Measurements from ENCODE around the gene FAM76B.

FAM76B gene

DNA sequence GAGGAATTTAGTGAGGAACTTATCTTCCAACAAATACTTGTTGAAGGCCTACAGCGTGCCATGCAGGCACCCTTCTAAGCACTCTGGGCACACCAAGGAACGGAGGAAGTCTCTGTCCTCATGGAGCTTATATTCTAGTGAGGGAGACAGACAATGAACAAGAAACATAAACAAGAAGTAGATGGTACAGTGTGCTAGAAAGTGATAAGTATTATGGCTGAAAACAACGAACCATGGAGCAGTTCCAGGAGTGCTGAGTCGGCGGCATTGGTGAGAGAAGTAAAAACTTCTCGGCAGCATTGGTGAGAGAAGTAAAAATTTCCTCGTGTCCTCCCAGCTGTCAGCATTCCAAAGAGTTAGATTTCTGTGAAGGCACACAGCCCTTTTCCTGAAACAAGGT is 53.2 kb downstream of the FAM76B start:
- H3K4me3 ChIP-seq (ENCODE audit: low read depth, low read length): no peak overlapping the region
- DNase-seq (ENCODE audit: low read depth): no peak
- TF ChIP-seq, protein P1, sequence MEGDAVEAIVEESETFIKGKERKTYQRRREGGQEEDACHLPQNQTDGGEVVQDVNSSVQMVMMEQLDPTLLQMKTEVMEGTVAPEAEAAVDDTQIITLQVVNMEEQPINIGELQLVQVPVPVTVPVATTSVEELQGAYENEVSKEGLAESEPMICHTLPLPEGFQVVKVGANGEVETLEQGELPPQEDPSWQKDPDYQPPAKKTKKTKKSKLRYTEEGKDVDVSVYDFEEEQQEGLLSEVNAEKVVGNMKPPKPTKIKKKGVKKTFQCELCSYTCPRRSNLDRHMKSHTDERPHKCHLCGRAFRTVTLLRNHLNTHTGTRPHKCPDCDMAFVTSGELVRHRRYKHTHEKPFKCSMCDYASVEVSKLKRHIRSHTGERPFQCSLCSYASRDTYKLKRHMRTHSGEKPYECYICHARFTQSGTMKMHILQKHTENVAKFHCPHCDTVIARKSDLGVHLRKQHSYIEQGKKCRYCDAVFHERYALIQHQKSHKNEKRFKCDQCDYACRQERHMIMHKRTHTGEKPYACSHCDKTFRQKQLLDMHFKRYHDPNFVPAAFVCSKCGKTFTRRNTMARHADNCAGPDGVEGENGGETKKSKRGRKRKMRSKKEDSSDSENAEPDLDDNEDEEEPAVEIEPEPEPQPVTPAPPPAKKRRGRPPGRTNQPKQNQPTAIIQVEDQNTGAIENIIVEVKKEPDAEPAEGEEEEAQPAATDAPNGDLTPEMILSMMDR (IDR thresholded peaks at IDR 0.05; ENCODE audit: low read depth, low read length): no peak
- TF ChIP-seq, protein P2, sequence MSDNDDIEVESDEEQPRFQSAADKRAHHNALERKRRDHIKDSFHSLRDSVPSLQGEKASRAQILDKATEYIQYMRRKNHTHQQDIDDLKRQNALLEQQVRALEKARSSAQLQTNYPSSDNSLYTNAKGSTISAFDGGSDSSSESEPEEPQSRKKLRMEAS (IDR thresholded peaks at IDR 0.05; ENCODE audit: low read depth, low read length): no peak
- TF ChIP-seq POLR2A (IDR thresholded peaks at IDR 0.05; ENCODE audit: extremely low read depth, insufficient read length) (no peak), MYC (IDR thresholded peaks at IDR 0.05; ENCODE audit: low read depth, low read length) (no peak)

DNA sequence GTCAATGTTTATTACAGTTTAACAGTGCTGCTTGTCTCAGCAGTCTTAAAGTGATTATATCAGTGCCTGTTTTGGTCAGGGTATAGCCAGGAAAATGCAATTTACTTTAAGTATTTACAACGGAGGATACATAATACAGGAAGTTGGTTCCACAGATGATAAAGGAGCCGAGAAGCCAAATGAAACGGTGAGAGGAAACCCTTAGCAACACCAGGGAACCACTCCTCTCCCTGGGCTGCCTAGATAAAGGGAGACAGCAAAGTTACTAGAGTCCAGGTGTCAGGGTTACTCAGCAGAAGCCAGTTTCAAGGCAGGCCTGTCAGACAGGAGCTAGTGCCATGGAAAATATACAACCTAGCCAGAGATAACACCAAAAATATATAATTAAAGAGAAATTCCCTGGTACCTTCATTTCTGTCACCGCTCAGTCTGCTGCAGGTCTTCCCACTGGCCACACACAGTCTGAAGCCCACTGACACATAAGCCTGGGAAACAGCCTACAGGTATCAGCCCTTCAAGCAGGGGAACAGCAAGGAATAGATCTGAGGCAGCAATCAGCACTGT is 55.5 kb downstream of the FAM76B start:
- TF ChIP-seq, protein P1 (IDR thresholded peaks at IDR 0.05; ENCODE audit: low read depth, low read length): no peak
- no peak for TF ChIP-seq MYC (IDR thresholded peaks at IDR 0.05; ENCODE audit: low read depth, low read length)
- no peak for TF ChIP-seq POLR2A (IDR thresholded peaks at IDR 0.05; ENCODE audit: extremely low read depth, insufficient read length)
- TF ChIP-seq, protein P2 (IDR thresholded peaks at IDR 0.05; ENCODE audit: low read depth, low read length): no peak
- no peak for DNase-seq (ENCODE audit: low read depth)

DNA sequence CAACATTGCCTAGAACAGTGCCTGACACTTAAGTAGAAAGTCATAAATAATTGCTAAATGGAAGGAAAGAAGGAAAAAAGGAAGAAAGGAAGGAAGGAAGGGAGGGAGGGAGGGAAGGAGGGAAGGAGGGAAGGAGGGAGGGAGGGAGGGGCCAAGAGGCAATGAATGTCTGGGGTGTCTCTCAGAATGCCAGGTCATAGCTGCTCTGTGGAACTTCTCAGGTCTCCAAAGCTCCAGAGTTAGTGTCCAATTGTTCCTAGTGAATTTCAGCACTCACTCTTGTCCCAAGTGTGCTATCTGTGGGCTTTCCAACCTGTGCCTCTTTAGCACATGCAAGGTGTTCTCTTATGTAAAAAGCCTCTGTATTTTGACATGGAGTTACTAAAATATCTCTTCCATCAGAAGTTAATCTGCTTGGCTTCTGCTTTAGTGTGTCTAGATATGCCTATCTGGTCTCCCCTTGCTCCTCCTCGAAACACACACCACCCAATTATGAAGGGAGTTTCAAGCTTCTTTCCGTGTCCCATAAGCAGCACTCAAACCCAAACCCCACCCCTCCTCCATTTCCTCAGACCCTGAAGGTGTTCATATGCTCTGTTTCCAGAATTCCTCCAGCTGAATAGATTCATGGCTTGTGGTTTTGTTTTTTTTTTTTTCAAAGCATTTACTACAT is 56.5 kb downstream of the FAM76B start:
- no peak overlapping the region for H3K4me3 ChIP-seq (ENCODE audit: low read depth, low read length)

More for the DNA sequence above, 55.5 kb downstream of the FAM76B start:
- H3K4me3 ChIP-seq (ENCODE audit: low read depth, low read length): no peak overlapping the region

DNA sequence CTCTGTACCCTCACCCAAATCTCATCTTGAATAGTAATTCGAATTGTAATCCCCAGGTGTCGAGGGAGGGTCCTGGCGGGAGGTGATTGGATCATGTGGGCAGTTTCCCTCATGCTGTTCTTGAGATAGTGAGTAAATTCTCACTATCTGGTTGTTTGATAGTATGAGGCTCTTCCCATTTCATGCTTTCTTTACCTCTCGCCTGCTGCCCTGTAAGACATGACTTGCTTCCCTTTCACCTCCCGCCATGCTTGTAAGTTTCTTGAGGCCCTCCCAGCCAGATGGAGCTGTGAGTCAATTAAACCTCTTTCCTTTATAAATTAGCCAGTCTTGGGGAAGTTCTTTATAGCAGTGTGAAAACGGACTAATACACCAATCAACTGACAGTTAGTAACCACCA is 60.1 kb downstream of the FAM76B start:
- DNase-seq (ENCODE audit: low read depth): no peak
- H3K4me3 ChIP-seq (ENCODE audit: low read depth, low read length): no peak overlapping the region

More for the DNA sequence above, 56.5 kb downstream of the FAM76B start:
- TF ChIP-seq, protein P2 (IDR thresholded peaks at IDR 0.05; ENCODE audit: low read depth, low read length): no peak
- TF ChIP-seq MYC (IDR thresholded peaks at IDR 0.05; ENCODE audit: low read depth, low read length) (no peak), POLR2A (IDR thresholded peaks at IDR 0.05; ENCODE audit: extremely low read depth, insufficient read length) (no peak)
- TF ChIP-seq, protein P1 (IDR thresholded peaks at IDR 0.05; ENCODE audit: low read depth, low read length): no peak
- no peak for DNase-seq (ENCODE audit: low read depth)

DNA sequence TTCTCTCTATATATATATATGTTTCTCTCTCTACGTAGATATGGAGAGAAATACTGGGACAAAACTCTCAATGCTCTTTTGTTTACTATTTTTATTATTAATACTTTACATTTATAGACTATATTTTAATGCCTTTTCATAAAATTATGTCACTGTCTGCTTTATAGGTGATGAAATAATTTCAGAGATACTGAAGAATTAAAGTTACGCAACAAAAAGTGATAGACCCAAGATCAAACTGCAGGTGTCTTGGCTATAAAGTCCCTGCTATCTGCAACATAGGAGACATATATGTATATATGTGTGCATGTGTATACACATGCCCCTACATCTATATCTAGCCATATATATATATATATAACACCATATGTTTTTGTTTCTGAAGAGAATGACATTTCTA is 60.8 kb downstream of the FAM76B start:
- TF ChIP-seq POLR2A (IDR thresholded peaks at IDR 0.05; ENCODE audit: extremely low read depth, insufficient read length) (no peak), MYC (IDR thresholded peaks at IDR 0.05; ENCODE audit: low read depth, low read length) (no peak)
- TF ChIP-seq, protein P2 (IDR thresholded peaks at IDR 0.05; ENCODE audit: low read depth, low read length): no peak
- TF ChIP-seq, protein P1 (IDR thresholded peaks at IDR 0.05; ENCODE audit: low read depth, low read length): no peak
- no peak for DNase-seq (ENCODE audit: low read depth)
- H3K4me3 ChIP-seq (ENCODE audit: low read depth, low read length): no peak overlapping the region

More for the DNA sequence above, 60.1 kb downstream of the FAM76B start:
- TF ChIP-seq, protein P2 (IDR thresholded peaks at IDR 0.05; ENCODE audit: low read depth, low read length): no peak
- TF ChIP-seq, protein P1 (IDR thresholded peaks at IDR 0.05; ENCODE audit: low read depth, low read length): no peak
- TF ChIP-seq POLR2A (IDR thresholded peaks at IDR 0.05; ENCODE audit: extremely low read depth, insufficient read length) (no peak), MYC (IDR thresholded peaks at IDR 0.05; ENCODE audit: low read depth, low read length) (no peak)
